ENCODE results near the gene BRINP3.

Gene BRINP3

GRCh38 chr1:190474010-190474409, 3.7 kb downstream of the BRINP3 start:
- no peaks in the 10 kb centered on the region for H3K27me3 ChIP-seq (ENCODE audit: insufficient read depth, low read length)
- H3K4me3 ChIP-seq (ENCODE audit: low read depth, low read length, poor library complexity, severe bottlenecking), result no peak overlapping the region
- H4K20me1 ChIP-seq (ENCODE audit: insufficient read depth, low read length), result no peaks in the 10 kb centered on the region
- no peaks in the 10 kb centered on the region for H3K4me1 ChIP-seq (ENCODE audit: insufficient read depth, low read length, severe bottlenecking)
- H3K36me3 ChIP-seq (ENCODE audit: insufficient read depth, low read length), result no peaks in the 10 kb centered on the region
- H3K9me3 ChIP-seq (ENCODE audit: low read length), result no peaks in the 10 kb centered on the region
- H2AFZ ChIP-seq (ENCODE audit: low read length), result no peak overlapping the region
- H3K9ac ChIP-seq (ENCODE audit: low read length), result no peak overlapping the region
- H3K4me2 ChIP-seq (ENCODE audit: low read length), result no peak overlapping the region
- H3F3A ChIP-seq (ENCODE audit: insufficient read depth, low read length), result no peaks in the 10 kb centered on the region
- no peaks in the 10 kb centered on the region for H3K9me2 ChIP-seq (ENCODE audit: low read depth, low read length)
- no peak for TF ChIP-seq EZH2 (IDR thresholded peaks at IDR 0.05; ENCODE audit: borderline replicate concordance, low read length)
- TF ChIP-seq, protein P1, sequence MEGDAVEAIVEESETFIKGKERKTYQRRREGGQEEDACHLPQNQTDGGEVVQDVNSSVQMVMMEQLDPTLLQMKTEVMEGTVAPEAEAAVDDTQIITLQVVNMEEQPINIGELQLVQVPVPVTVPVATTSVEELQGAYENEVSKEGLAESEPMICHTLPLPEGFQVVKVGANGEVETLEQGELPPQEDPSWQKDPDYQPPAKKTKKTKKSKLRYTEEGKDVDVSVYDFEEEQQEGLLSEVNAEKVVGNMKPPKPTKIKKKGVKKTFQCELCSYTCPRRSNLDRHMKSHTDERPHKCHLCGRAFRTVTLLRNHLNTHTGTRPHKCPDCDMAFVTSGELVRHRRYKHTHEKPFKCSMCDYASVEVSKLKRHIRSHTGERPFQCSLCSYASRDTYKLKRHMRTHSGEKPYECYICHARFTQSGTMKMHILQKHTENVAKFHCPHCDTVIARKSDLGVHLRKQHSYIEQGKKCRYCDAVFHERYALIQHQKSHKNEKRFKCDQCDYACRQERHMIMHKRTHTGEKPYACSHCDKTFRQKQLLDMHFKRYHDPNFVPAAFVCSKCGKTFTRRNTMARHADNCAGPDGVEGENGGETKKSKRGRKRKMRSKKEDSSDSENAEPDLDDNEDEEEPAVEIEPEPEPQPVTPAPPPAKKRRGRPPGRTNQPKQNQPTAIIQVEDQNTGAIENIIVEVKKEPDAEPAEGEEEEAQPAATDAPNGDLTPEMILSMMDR (IDR thresholded peaks at IDR 0.05; ENCODE audit: low read length), result no peak
- H3K79me2 ChIP-seq (ENCODE audit: insufficient read depth, low read length), result no peaks in the 10 kb centered on the region
- no peak overlapping the region for H3K27ac ChIP-seq (ENCODE audit: low read depth, low read length, poor library complexity, severe bottlenecking)

- Histone ChIP-seq H3K79me2 (ENCODE audit: insufficient read depth, low read length) (no peaks in the 10 kb centered on the region), H3K9me3 (ENCODE audit: low read length) (no peaks in the 10 kb centered on the region), H3K9ac (ENCODE audit: low read length) (no peak overlapping the region), H3K4me1 (ENCODE audit: insufficient read depth, low read length, severe bottlenecking) (no peaks in the 10 kb centered on the region), H3F3A (ENCODE audit: insufficient read depth, low read length) (no peaks in the 10 kb centered on the region), H3K27me3 (ENCODE audit: insufficient read depth, low read length) (no peaks in the 10 kb centered on the region), H3K4me3 (ENCODE audit: low read depth, low read length, poor library complexity, severe bottlenecking) (no peak overlapping the region), H3K27ac (ENCODE audit: low read depth, low read length, poor library complexity, severe bottlenecking) (no peak overlapping the region), H2AFZ (ENCODE audit: low read length) (no peak overlapping the region), H3K9me2 (ENCODE audit: low read depth, low read length) (no peaks in the 10 kb centered on the region), H4K20me1 (ENCODE audit: insufficient read depth, low read length) (no peaks in the 10 kb centered on the region), H3K36me3 (ENCODE audit: insufficient read depth, low read length) (no peaks in the 10 kb centered on the region), H3K4me2 (ENCODE audit: low read length) (no peak overlapping the region)
- TF ChIP-seq, protein P1 (IDR thresholded peaks at IDR 0.05; ENCODE audit: low read length), result no peak
- TF ChIP-seq EZH2 (IDR thresholded peaks at IDR 0.05; ENCODE audit: borderline replicate concordance, low read length), result no peak
These were observed 5.2 kb downstream of the BRINP3 start for GRCh38 chr1:190472494-190472893.

- Histone ChIP-seq H3K9me3 (ENCODE audit: low read length) (no peaks in the 10 kb centered on the region), H3F3A (ENCODE audit: insufficient read depth, low read length) (no peaks in the 10 kb centered on the region), H3K27ac (ENCODE audit: low read depth, low read length, poor library complexity, severe bottlenecking) (no peak overlapping the region), H4K20me1 (ENCODE audit: insufficient read depth, low read length) (no peaks in the 10 kb centered on the region), H3K4me1 (ENCODE audit: insufficient read depth, low read length, severe bottlenecking) (no peaks in the 10 kb centered on the region), H3K79me2 (ENCODE audit: insufficient read depth, low read length) (no peaks in the 10 kb centered on the region), H2AFZ (ENCODE audit: low read length) (no peak overlapping the region), H3K36me3 (ENCODE audit: insufficient read depth, low read length) (no peaks in the 10 kb centered on the region), H3K4me3 (ENCODE audit: low read depth, low read length, poor library complexity, severe bottlenecking) (no peak overlapping the region), H3K4me2 (ENCODE audit: low read length) (no peak overlapping the region), H3K9me2 (ENCODE audit: low read depth, low read length) (no peaks in the 10 kb centered on the region), H3K9ac (ENCODE audit: low read length) (no peak overlapping the region), H3K27me3 (ENCODE audit: insufficient read depth, low read length) (no peaks in the 10 kb centered on the region)
- TF ChIP-seq EZH2 (IDR thresholded peaks at IDR 0.05; ENCODE audit: borderline replicate concordance, low read length), result no peak
- TF ChIP-seq, protein P1 (IDR thresholded peaks at IDR 0.05; ENCODE audit: low read length), result no peak
These were observed 5.6 kb downstream of the BRINP3 start for GRCh38 chr1:190472042-190472441.
